WTC11 (cell line): Measurements from ENCODE around the gene BICD1. TPM values are rescaled to one million over a fixed set of nuclear protein-coding genes. Genes with fewer than 3 reads are reported as not detected.

Experiments
- ATAC-seq: fragments of 200-7000 bp; cut with Tn5 transposase; 2 replicates; pipeline ENCODE4 v1.10.0; 2021; ENCODE audit warnings: mild to moderate bottlenecking, moderate library complexity
- CTCF ChIA-PET: fragments of 300-600 bp; sonication (Branson Sonifier 250); formaldehyde crosslinking; loops from one replicate; lab custom pipeline; 2021; ENCODE audit warnings: antibody characterized with exemption; lab: Charles Lee
- POLR2A ChIA-PET: fragments of 350-600 bp; sonication (Branson Sonifier 250); formaldehyde crosslinking; loops from one replicate; lab custom pipeline; 2021; ENCODE audit warnings: antibody characterized with exemption; lab: Charles Lee
- DNase-seq: peaks from one replicate; pipeline ENCODE4 v3.0.0; 2021; ENCODE audit warnings: low spot score
- H3K27ac Mint-ChIP-seq: 2 replicates; pipeline ENCODE4 v1.8.0; 2021; ENCODE audit warnings: mixed read lengths
- H3K27me3 Mint-ChIP-seq: 2 replicates; pipeline ENCODE4 v1.8.0; 2021; ENCODE audit warnings: low read depth, mild to moderate bottlenecking, moderate library complexity, mixed read lengths
- H3K36me3 Mint-ChIP-seq: 2 replicates; pipeline ENCODE4 v1.8.0; 2021; ENCODE audit warnings: mixed read lengths
- H3K4me1 Mint-ChIP-seq: 2 replicates; pipeline ENCODE4 v1.8.0; 2022; ENCODE audit warnings: mixed read lengths
- H3K4me3 Mint-ChIP-seq: 2 replicates; pipeline ENCODE4 v1.8.0; 2021; ENCODE audit warnings: mild to moderate bottlenecking, moderate library complexity, mixed read lengths
- H3K9me3 Mint-ChIP-seq: 2 replicates; pipeline ENCODE4 v1.8.0; 2021; ENCODE audit warnings: mixed read lengths
- CBFB ChIP-seq: sonication (generic); formaldehyde crosslinking; IDR thresholded peaks from 2 replicates; pipeline ENCODE4 v1.8.1; 2022; ENCODE audit warnings: mild to moderate bottlenecking, low read depth, missing genetic modification reagents
- ELF4 ChIP-seq: sonication (generic); formaldehyde crosslinking; IDR thresholded peaks from 2 replicates; pipeline ENCODE4 v1.8.1; 2022; ENCODE audit warnings: low read depth, mild to moderate bottlenecking, moderate library complexity, missing genetic modification reagents
- GABPB1 ChIP-seq: sonication (generic); formaldehyde crosslinking; IDR thresholded peaks from 2 replicates; pipeline ENCODE4 v1.8.1; 2023; ENCODE audit warnings: mild to moderate bottlenecking, missing genetic modification reagents
- IRF2 ChIP-seq: sonication (generic); formaldehyde crosslinking; IDR thresholded peaks from 2 replicates; pipeline ENCODE4 v1.8.0; 2022; ENCODE audit warnings: low read depth, missing genetic modification reagents, borderline replicate concordance
- JAZF1 ChIP-seq: fragments of 250-450 bp; sonication (Bioruptor Pico); IDR thresholded peaks from 2 replicates; pipeline ENCODE4 v1.9.0; 2021; ENCODE audit warnings: moderate library complexity, mild to moderate bottlenecking, inconsistent platforms
- JUN ChIP-seq: sonication (generic); formaldehyde crosslinking; IDR thresholded peaks from 2 replicates; pipeline ENCODE4 v1.8.0; 2023; ENCODE audit warnings: mild to moderate bottlenecking, missing genetic modification reagents
- NR2C2 ChIP-seq: sonication (generic); formaldehyde crosslinking; IDR thresholded peaks from 2 replicates; pipeline ENCODE4 v1.8.0; 2022; ENCODE audit warnings: mild to moderate bottlenecking, missing genetic modification reagents
- NR3C1 ChIP-seq: sonication (generic); formaldehyde crosslinking; conservative IDR thresholded peaks from 2 replicates; pipeline ENCODE4 v1.8.1; 2023; ENCODE audit warnings: low read depth, mild to moderate bottlenecking, missing genetic modification reagents
- RELA ChIP-seq: sonication (generic); formaldehyde crosslinking; IDR thresholded peaks from 2 replicates; pipeline ENCODE4 v1.8.1; 2022; ENCODE audit warnings: missing genetic modification reagents, mild to moderate bottlenecking, borderline replicate concordance
- SP1 ChIP-seq: sonication (generic); formaldehyde crosslinking; conservative IDR thresholded peaks from 2 replicates; pipeline ENCODE4 v1.8.1; 2022; ENCODE audit warnings: missing genetic modification reagents
- total RNA-seq: library from RNA; stranded (reverse); gene quantifications from 3 replicates; pipeline ENCODE4 v1.2.3, GENCODE V29; 2021
- TF ChIP-seq, protein P1 (sequence below): sonication (generic); formaldehyde crosslinking; conservative IDR thresholded peaks from 2 replicates; pipeline ENCODE4 v1.8.1; 2023; ENCODE audit warnings: mild to moderate bottlenecking, low read depth, missing genetic modification reagents, moderate library complexity
- TF ChIP-seq, protein P2 (sequence below): sonication (generic); formaldehyde crosslinking; IDR thresholded peaks from 2 replicates; pipeline ENCODE4 v1.8.1; 2022; ENCODE audit warnings: missing genetic modification reagents, borderline replicate concordance
- TF ChIP-seq, protein P3 (sequence below): fragments of 250-450 bp; sonication (Bioruptor Pico); IDR thresholded peaks from 2 replicates; pipeline ENCODE4 v1.8.0; 2021; ENCODE audit warnings: mild to moderate bottlenecking
- TF ChIP-seq, protein P4 (sequence below): fragments of 250-450 bp; sonication (Bioruptor Pico); conservative IDR thresholded peaks from 2 replicates; pipeline ENCODE4 v1.9.0; 2021; ENCODE audit warnings: mild to moderate bottlenecking
- TF ChIP-seq, protein P5 (sequence below): sonication (generic); formaldehyde crosslinking; IDR thresholded peaks from 2 replicates; pipeline ENCODE4 v1.8.1; 2023; ENCODE audit warnings: mild to moderate bottlenecking, missing genetic modification reagents, moderate library complexity

The BICD1 gene
- total RNA-seq, 1 experiment from 2014 or later = 69.4 TPM

DNA sequence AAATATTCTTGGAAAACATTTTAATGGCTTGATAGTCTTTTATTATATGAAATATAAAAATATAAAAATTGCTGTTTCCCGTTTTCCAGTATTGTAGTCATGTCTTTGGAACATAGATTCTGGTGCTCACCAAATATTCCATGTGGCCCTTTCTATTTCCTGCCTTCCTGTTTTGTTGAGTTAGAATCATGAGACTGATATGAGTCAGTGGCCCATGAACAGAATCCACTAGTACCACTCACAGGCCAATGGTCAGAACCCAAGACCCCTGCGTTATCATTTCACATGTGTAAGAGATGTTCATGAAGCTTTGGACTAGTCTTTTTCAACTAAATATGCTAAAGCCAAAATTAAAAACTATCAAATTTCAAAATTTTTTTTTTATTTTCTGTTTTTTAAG, 56.9 kb downstream of the BICD1 start (continued):
- TF ChIP-seq, protein P1, sequence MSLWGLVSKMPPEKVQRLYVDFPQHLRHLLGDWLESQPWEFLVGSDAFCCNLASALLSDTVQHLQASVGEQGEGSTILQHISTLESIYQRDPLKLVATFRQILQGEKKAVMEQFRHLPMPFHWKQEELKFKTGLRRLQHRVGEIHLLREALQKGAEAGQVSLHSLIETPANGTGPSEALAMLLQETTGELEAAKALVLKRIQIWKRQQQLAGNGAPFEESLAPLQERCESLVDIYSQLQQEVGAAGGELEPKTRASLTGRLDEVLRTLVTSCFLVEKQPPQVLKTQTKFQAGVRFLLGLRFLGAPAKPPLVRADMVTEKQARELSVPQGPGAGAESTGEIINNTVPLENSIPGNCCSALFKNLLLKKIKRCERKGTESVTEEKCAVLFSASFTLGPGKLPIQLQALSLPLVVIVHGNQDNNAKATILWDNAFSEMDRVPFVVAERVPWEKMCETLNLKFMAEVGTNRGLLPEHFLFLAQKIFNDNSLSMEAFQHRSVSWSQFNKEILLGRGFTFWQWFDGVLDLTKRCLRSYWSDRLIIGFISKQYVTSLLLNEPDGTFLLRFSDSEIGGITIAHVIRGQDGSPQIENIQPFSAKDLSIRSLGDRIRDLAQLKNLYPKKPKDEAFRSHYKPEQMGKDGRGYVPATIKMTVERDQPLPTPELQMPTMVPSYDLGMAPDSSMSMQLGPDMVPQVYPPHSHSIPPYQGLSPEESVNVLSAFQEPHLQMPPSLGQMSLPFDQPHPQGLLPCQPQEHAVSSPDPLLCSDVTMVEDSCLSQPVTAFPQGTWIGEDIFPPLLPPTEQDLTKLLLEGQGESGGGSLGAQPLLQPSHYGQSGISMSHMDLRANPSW (CRISPR knock-in tag) = no peak
- TF ChIP-seq GABPB1 (CRISPR knock-in tag) = no peak
- TF ChIP-seq, protein P2, sequence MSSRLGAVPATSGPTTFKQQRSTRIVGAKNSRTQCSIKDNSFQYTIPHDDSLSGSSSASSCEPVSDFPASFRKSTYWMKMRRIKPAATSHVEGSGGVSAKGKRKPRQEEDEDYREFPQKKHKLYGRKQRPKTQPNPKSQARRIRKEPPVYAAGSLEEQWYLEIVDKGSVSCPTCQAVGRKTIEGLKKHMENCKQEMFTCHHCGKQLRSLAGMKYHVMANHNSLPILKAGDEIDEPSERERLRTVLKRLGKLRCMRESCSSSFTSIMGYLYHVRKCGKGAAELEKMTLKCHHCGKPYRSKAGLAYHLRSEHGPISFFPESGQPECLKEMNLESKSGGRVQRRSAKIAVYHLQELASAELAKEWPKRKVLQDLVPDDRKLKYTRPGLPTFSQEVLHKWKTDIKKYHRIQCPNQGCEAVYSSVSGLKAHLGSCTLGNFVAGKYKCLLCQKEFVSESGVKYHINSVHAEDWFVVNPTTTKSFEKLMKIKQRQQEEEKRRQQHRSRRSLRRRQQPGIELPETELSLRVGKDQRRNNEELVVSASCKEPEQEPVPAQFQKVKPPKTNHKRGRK (CRISPR knock-in tag) = no peak
- TF ChIP-seq SP1 = no peak
- no peak for TF ChIP-seq ELF4 (CRISPR knock-in tag)
- TF ChIP-seq, protein P3, sequence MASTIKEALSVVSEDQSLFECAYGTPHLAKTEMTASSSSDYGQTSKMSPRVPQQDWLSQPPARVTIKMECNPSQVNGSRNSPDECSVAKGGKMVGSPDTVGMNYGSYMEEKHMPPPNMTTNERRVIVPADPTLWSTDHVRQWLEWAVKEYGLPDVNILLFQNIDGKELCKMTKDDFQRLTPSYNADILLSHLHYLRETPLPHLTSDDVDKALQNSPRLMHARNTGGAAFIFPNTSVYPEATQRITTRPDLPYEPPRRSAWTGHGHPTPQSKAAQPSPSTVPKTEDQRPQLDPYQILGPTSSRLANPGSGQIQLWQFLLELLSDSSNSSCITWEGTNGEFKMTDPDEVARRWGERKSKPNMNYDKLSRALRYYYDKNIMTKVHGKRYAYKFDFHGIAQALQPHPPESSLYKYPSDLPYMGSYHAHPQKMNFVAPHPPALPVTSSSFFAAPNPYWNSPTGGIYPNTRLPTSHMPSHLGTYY (CRISPR knock-in tag) = no peak
- TF ChIP-seq, all 79 proteins: peak for 0

DNA sequence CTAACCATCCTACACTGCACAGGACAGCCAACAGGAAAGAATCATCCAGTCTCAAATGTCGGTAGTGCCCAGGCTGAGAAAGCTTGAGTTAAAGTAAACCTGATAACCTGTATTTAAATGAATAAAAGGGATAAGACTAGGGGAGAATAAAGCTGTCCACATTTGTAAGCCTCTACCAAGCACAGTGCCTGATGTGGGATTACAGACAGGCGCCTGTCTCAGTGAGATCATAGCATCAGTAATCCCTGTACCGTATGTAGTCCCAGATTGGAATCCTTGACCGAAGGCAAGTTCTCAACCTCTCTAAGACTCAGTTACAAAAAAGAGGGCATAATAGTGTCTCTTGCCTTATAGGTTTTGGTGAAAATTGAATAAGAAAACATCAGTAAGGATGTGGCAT, 59.9 kb downstream of the BICD1 start:
- no peak for TF ChIP-seq NR3C1 (CRISPR knock-in tag)
- TF ChIP-seq, protein P4, sequence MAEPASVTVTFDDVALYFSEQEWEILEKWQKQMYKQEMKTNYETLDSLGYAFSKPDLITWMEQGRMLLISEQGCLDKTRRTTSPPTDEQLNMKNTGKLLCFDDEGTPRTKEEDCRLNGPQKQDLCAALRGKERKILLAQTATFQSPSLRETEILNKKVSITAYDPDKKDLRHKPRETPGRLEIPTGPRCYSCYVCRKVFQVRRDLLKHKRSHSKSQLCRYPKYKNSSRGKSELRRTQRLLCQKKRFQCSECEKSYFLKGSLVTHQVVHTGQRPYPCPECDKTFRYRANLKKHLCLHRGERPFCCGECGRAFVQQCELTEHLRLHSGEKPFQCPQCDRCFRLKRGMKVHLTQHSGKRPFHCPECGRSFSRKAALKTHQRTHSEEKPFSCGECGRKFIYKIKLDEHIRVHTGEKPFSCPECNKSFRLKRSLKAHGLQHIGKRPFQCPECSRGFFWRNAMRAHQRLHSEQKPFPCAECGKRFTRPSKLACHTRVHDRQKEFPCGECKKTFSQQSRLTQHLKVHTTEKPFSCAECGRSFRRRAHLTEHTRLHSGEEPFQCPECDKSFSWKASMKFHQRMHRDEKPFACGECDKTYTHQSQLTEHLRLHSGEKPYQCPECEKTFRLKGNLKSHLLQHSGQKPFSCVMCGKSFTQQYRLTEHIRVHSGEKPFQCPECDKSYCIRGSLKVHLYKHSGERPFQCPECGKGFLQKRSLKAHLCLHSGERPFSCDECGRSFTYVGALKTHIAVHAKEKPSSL (CRISPR knock-in tag) = no peak
- DNase-seq (no peak), ATAC-seq (no peak)
- no peak overlapping the region for H3K27ac Mint-ChIP-seq
- peaks cover 27% of the 10 kb centered on the region for H3K4me1 Mint-ChIP-seq
- ChIA-PET CTCF (interaction anchor here (1.1 to 1.6 kb wide), 2 partner anchors 95 to 234 kb away, joined by 3 read pairs; no protein-coding TSS in a partner anchor), POLR2A (no interaction called here)
- no peaks in the 10 kb centered on the region for H3K9me3 Mint-ChIP-seq
- H3K27me3 Mint-ChIP-seq = no peaks in the 10 kb centered on the region
- no peaks in the 10 kb centered on the region for H3K36me3 Mint-ChIP-seq
- H3K4me3 Mint-ChIP-seq = no peak overlapping the region

DNA sequence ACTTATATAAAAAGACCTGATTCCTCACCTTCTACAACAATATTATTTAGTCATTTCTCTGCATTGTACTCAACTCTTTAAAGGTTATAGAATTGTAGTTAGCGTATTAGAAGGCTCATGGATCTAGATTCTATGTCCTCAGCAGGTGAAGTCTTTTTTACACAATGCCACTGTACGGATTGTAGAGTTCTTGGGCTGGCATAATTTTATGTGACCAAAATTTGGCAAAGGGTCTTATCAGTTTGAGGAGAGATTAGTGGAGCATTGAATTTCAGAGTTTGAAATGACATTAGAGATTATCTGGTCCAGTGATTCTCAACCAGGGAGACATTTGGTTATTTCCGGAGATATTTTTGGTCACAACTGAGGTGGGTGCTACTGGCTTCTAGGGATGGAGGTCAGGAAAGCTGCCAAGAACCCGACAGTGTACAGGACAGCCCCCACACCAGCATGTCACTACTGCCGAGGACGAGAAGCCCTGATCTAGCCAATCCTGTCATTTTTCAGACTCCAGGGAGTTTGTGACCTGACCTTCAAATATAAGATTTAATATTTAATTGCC, 63.9 kb downstream of the BICD1 start:
- DNase-seq (no peak), ATAC-seq (no peak)
- H3K4me3 Mint-ChIP-seq = no peak overlapping the region
- H3K4me1 Mint-ChIP-seq = peaks cover 39% of the 10 kb centered on the region
- H3K27ac Mint-ChIP-seq = peak overlapping the region; percentile 93
- TF ChIP-seq CBFB (CRISPR knock-in tag) = no peak
- no peaks in the 10 kb centered on the region for H3K27me3 Mint-ChIP-seq
- H3K36me3 Mint-ChIP-seq = peaks cover 6% of the 10 kb centered on the region; the same call in 1 of the 2 replicates
- POLR2A ChIA-PET = interaction anchor here (1.1 kb wide), 1 partner anchor 15 kb away, joined by 3 read pairs; no protein-coding TSS in a partner anchor
- H3K9me3 Mint-ChIP-seq = no peaks in the 10 kb centered on the region
- CTCF ChIA-PET = interaction anchor here (1.0 to 1.3 kb wide), 3 partner anchors 10 to 141 kb away, joined by 3 read pairs; no protein-coding TSS in a partner anchor

DNA sequence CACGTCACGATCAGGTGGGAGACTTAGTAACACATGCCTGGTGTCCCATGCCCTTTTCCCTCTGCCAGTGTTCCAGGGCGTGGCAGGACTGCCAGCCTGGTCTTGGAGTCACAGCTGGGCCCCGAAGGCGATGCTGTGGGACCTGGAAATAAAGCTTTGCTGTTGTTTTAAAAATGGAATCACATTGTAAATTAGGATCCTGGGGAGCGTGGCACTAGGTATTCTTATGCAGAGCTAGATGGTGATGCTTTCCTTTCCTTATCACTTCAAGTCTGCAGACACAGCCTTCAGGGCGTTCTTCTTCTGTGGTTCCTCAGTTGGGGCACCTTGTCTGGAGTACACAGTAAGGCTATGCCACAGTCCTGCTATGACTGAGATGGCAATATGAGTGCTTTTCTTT, 64.6 kb downstream of the BICD1 start:
- Mint-ChIP-seq H3K27ac (peak overlapping the region; percentile 85), H3K27me3 (no peaks in the 10 kb centered on the region), H3K9me3 (no peaks in the 10 kb centered on the region), H3K36me3 (peaks cover 9% of the 10 kb centered on the region), H3K4me3 (peak overlapping the region; percentile 35), H3K4me1 (peaks cover 39% of the 10 kb centered on the region)
- no peak for TF ChIP-seq NR3C1 (CRISPR knock-in tag)
- TF ChIP-seq SP1 = no peak
- TF ChIP-seq JUN (CRISPR knock-in tag) = no peak
- TF ChIP-seq, protein P5, sequence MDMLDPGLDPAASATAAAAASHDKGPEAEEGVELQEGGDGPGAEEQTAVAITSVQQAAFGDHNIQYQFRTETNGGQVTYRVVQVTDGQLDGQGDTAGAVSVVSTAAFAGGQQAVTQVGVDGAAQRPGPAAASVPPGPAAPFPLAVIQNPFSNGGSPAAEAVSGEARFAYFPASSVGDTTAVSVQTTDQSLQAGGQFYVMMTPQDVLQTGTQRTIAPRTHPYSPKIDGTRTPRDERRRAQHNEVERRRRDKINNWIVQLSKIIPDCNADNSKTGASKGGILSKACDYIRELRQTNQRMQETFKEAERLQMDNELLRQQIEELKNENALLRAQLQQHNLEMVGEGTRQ (CRISPR knock-in tag) = 0 out of 2 replicates have a peak, but pooled peaks have one; percentile 28
- no peak for TF ChIP-seq RELA
- TF ChIP-seq IRF2 = no peak
- TF ChIP-seq NR2C2 (CRISPR knock-in tag) = no peak
- TF ChIP-seq JAZF1 (CRISPR knock-in tag) = no peak
- CTCF ChIA-PET = interaction anchor here (1.0 to 1.3 kb wide), 3 partner anchors 9 to 141 kb away, joined by 3 read pairs; no protein-coding TSS in a partner anchor
- no peak for DNase-seq
- peak; percentile 73 for ATAC-seq
- POLR2A ChIA-PET = interaction anchor here (0.6 to 1.1 kb wide), 2 partner anchors 16 to 18 kb away, joined by 3 to 5 read pairs; no protein-coding TSS in a partner anchor
